Bronchial epithelial cell (primary cell): Measurements from ENCODE around the gene CPT1C. TPM values are rescaled to one million over a fixed set of nuclear protein-coding genes. Genes with fewer than 3 reads are reported as not detected.

Experiments
- total RNA-seq: library from RNA; depleted of rRNA; stranded (reverse); fragments of >200 nt; gene quantifications from 2 replicates; pipeline ENCODE4 v1.2.1, GENCODE V29; 2014

Gene CPT1C
- total RNA-seq, 1 donor from 2014 or later = 2.4 TPM

Other genes with a start within 250 kb of the CPT1C start
- not detected in 2 replicates for gene SLC17A7, start 249.6 kb upstream of the CPT1C start, total RNA-seq
- gene PIH1D1, start 239.3 kb upstream of the CPT1C start, total RNA-seq = 72.8 and 115 TPM in 2 replicates
- gene ALDH16A1, start 237.9 kb upstream of the CPT1C start, total RNA-seq = 17.5 and 29.2 TPM in 2 replicates
- not detected in 2 replicates for gene FLT3LG, start 216.9 kb upstream of the CPT1C start, total RNA-seq
- gene RPL13A, start 203.5 kb upstream of the CPT1C start, total RNA-seq = 3,501 and 4,161 TPM in 2 replicates
- gene RPS11, start 194.7 kb upstream of the CPT1C start, total RNA-seq = 4,057 and 8,908 TPM in 2 replicates
- gene FCGRT, start 178.5 kb upstream of the CPT1C start, total RNA-seq = 13.2 and 15.7 TPM in 2 replicates
- 0.77 and 3.9 TPM in 2 replicates for gene RCN3, start 163.1 kb upstream of the CPT1C start, total RNA-seq
- 71.1 and 78.0 TPM in 2 replicates for gene NOSIP, start 110.6 kb upstream of the CPT1C start, total RNA-seq
- 4.5 and 6.3 TPM in 2 replicates for gene PRRG2, start 109.8 kb upstream of the CPT1C start, total RNA-seq
- gene PRR12, start 99.9 kb upstream of the CPT1C start, total RNA-seq = 0.79 and 1.9 TPM in 2 replicates
- gene RRAS, start 51.0 kb upstream of the CPT1C start, total RNA-seq = 24.2 and 44.4 TPM in 2 replicates
- gene SCAF1, start 48.9 kb upstream of the CPT1C start, total RNA-seq = 5.5 and 9.6 TPM in 2 replicates
- 97.9 and 128 TPM in 2 replicates for gene IRF3, start 25.3 kb upstream of the CPT1C start, total RNA-seq
- 2.4 and 2.9 TPM in 2 replicates for gene BCL2L12, start 25.2 kb upstream of the CPT1C start, total RNA-seq
- gene PRMT1, start 13.8 kb upstream of the CPT1C start, total RNA-seq = 295 and 543 TPM in 2 replicates
- 0.13 and 0.53 TPM in 2 replicates for gene ADM5, start 1.5 kb upstream of the CPT1C start, total RNA-seq
- gene TSKS, start 72.2 kb downstream of the CPT1C start, total RNA-seq = not detected in 2 replicates
- gene AP2A1, start 75.9 kb downstream of the CPT1C start, total RNA-seq = 25.5 and 33.5 TPM in 2 replicates
- gene FUZ, start 122.2 kb downstream of the CPT1C start, total RNA-seq = 12.1 and 13.2 TPM in 2 replicates
- 8.2 and 10.2 TPM in 2 replicates for gene MED25, start 127.2 kb downstream of the CPT1C start, total RNA-seq
- 20.5 and 23.6 TPM in 2 replicates for gene PTOV1, start 160.0 kb downstream of the CPT1C start, total RNA-seq
- gene PNKP, start 176.5 kb downstream of the CPT1C start, total RNA-seq = 26.8 and 37.9 TPM in 2 replicates
- gene AKT1S1, start 186.2 kb downstream of the CPT1C start, total RNA-seq = 3.7 and 7.4 TPM in 2 replicates
- 2.1 and 3.1 TPM in 2 replicates for gene TBC1D17, start 186.6 kb downstream of the CPT1C start, total RNA-seq
- gene IL4I1, start 205.8 kb downstream of the CPT1C start, total RNA-seq = under 0.01 and 0.26 TPM in 2 replicates
- 1.8 TPM in 2 replicates for gene ATF5, start 238.1 kb downstream of the CPT1C start, total RNA-seq
- gene NUP62, start 238.4 kb downstream of the CPT1C start, total RNA-seq = 11.8 and 12.1 TPM in 2 replicates